ENCODE measurements around the gene MTCH1. TPM values are rescaled to one million over a fixed set of nuclear protein-coding genes. Genes with fewer than 3 reads are reported as not detected.

Gene MTCH1
- total and polyA plus RNA-seq, 9 of the 15 experiments (the other 6 are each of a cell fraction or from before 2014, with no cell fraction given): 7.9 to 161 (median 118) TPM

DNA sequence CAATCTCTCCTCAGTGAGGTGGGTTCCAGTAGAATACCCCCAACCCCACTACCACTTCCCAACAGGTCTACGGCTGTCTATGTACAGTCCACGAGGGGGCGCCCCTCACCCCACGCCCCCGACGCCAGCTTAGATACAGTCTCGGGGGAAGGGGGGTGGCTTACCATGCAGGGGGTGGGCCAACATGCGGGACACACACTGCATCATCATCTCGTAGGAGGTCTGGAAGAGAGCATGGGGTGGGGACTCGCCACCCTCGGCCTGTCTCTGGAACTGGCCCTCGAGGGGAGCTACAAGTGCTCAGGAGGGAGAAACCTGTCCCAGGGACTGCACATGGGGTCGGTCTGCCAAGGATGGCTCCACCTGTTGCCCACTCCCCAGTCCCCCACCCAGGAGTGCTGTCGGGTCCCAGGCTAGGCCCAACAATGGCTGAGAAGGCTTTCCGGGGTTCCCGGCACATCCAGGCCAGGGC is 8.5 kb downstream of the MTCH1 start:
- peak overlapping the region in 1 of 2 experiments; percentile 29; a peak in 1 of 4 replicates for H3K9ac ChIP-seq (ENCODE audit: insufficient read depth in 1 of 2, low read depth in 2 of 2, low read length in 2 of 2)
- H3K9me1 ChIP-seq (ENCODE audit: control insufficient read depth, insufficient read depth, low read length): peaks cover 8% of the 10 kb centered on the region
- 64% methylated on average over 15 of the region's 16 CpGs for WGBS (ENCODE audit: insufficient coverage, low coverage, missing lambda C conversion rate)
- intact Hi-C loops (cut with micrococcal nuclease) (loop anchor here (1.0 kb wide), 1 partner anchor 41 kb away; no protein-coding TSS in a partner anchor), in situ Hi-C loops (cut with MboI) (no loop called here)
- DNase-seq (ENCODE audit: extremely low read depth in 1 of 4, low spot score in 3 of 4) (peak; percentile 67 to 83 (median 80)), FAIRE-seq (peak; percentile 58), ATAC-seq (peak; percentile 83)
- H3K4me1 ChIP-seq (replicated peaks in 1 of 2; ENCODE audit: control insufficient read depth in 2 of 2, insufficient read depth in 2 of 2, low read length in 2 of 2): peaks cover 2 to 9% of the 10 kb centered on the region in 2 experiments; a peak in 4 of 5 replicates
- no peaks in the 10 kb centered on the region for H3K9me3 ChIP-seq (replicated peaks; ENCODE audit: control insufficient read depth, insufficient read depth, low read depth, low read length)
- POLR2A ChIA-PET: interaction anchor here (0.6 to 1.1 kb wide), 7 partner anchors 9 to 1270 kb away, joined by 3 read pairs; no protein-coding TSS in a partner anchor
- no peak overlapping the region for H3K4me3 ChIP-seq
- CTCF ChIA-PET (ENCODE audit: low intra/inter-chr PET ratio): no interaction called here
- H2AFZ ChIP-seq (ENCODE audit: low read depth, low read length): no peak overlapping the region
- BruUV-seq (replicated peaks): no TSS peak
- H4K20me1 ChIP-seq (replicated peaks; ENCODE audit: control insufficient read depth, insufficient read depth, low read length): peaks cover 38% of the 10 kb centered on the region
- no peak overlapping the region for H3K4me2 ChIP-seq (ENCODE audit: insufficient read depth, low read length)
- H3K27ac ChIP-seq (ENCODE audit: extremely low read depth, low read depth, low read length): no peak overlapping the region
- H3K36me3 ChIP-seq (ENCODE audit: control insufficient read depth, insufficient read depth, low read length): peaks cover 97% of the 10 kb centered on the region
- H3K27me3 ChIP-seq (ENCODE audit: control insufficient read depth in 2 of 2, insufficient read depth in 2 of 2, low read length in 2 of 2): no peaks in the 10 kb centered on the region
- peaks cover 35% of the 10 kb centered on the region for H3K79me2 ChIP-seq (ENCODE audit: control insufficient read depth, insufficient read depth, low read length)
- TF ChIP-seq, protein P1, sequence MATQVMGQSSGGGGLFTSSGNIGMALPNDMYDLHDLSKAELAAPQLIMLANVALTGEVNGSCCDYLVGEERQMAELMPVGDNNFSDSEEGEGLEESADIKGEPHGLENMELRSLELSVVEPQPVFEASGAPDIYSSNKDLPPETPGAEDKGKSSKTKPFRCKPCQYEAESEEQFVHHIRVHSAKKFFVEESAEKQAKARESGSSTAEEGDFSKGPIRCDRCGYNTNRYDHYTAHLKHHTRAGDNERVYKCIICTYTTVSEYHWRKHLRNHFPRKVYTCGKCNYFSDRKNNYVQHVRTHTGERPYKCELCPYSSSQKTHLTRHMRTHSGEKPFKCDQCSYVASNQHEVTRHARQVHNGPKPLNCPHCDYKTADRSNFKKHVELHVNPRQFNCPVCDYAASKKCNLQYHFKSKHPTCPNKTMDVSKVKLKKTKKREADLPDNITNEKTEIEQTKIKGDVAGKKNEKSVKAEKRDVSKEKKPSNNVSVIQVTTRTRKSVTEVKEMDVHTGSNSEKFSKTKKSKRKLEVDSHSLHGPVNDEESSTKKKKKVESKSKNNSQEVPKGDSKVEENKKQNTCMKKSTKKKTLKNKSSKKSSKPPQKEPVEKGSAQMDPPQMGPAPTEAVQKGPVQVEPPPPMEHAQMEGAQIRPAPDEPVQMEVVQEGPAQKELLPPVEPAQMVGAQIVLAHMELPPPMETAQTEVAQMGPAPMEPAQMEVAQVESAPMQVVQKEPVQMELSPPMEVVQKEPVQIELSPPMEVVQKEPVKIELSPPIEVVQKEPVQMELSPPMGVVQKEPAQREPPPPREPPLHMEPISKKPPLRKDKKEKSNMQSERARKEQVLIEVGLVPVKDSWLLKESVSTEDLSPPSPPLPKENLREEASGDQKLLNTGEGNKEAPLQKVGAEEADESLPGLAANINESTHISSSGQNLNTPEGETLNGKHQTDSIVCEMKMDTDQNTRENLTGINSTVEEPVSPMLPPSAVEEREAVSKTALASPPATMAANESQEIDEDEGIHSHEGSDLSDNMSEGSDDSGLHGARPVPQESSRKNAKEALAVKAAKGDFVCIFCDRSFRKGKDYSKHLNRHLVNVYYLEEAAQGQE (IDR thresholded peaks at IDR 0.05; ENCODE audit: borderline replicate concordance): peak; percentile 35; the same call in 1 of the 2 replicates
- TF ChIP-seq, protein P1 (CRISPR knock-in tag; IDR thresholded peaks at IDR 0.05; ENCODE audit: low read depth): no peak
- TF ChIP-seq SRSF9 (IDR thresholded peaks at IDR 0.05; ENCODE audit: borderline replicate concordance, low read depth, low read length) (no peak), HDAC8 (tag; IDR thresholded peaks at IDR 0.05) (no peak), POLR2H (tag; IDR thresholded peaks at IDR 0.05; ENCODE audit: low read depth) (no peak), DMBX1 (CRISPR knock-in tag; IDR thresholded peaks at IDR 0.05; ENCODE audit: borderline replicate concordance) (no peak), DNMT1 (IDR thresholded peaks at IDR 0.05) (no peak), SPI1 (IDR thresholded peaks at IDR 0.05; ENCODE audit: borderline replicate concordance, low read depth, low read length) (no peak), YBX1 (IDR thresholded peaks at IDR 0.05) (no peak), SUPT5H (IDR thresholded peaks at IDR 0.05) (no peak), HNRNPL (IDR thresholded peaks at IDR 0.05; ENCODE audit: low read depth, low read length) (no peak)
- TF ChIP-seq, protein P2, sequence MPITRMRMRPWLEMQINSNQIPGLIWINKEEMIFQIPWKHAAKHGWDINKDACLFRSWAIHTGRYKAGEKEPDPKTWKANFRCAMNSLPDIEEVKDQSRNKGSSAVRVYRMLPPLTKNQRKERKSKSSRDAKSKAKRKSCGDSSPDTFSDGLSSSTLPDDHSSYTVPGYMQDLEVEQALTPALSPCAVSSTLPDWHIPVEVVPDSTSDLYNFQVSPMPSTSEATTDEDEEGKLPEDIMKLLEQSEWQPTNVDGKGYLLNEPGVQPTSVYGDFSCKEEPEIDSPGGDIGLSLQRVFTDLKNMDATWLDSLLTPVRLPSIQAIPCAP (CRISPR knock-in tag; IDR thresholded peaks at IDR 0.05; ENCODE audit: borderline replicate concordance): no peak
- TF ChIP-seq, protein P3, sequence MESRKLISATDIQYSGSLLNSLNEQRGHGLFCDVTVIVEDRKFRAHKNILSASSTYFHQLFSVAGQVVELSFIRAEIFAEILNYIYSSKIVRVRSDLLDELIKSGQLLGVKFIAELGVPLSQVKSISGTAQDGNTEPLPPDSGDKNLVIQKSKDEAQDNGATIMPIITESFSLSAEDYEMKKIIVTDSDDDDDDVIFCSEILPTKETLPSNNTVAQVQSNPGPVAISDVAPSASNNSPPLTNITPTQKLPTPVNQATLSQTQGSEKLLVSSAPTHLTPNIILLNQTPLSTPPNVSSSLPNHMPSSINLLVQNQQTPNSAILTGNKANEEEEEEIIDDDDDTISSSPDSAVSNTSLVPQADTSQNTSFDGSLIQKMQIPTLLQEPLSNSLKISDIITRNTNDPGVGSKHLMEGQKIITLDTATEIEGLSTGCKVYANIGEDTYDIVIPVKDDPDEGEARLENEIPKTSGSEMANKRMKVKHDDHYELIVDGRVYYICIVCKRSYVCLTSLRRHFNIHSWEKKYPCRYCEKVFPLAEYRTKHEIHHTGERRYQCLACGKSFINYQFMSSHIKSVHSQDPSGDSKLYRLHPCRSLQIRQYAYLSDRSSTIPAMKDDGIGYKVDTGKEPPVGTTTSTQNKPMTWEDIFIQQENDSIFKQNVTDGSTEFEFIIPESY (CRISPR knock-in tag; IDR thresholded peaks at IDR 0.05): no peak
